Jurkat, Clone E6-1 (cell line): ENCODE results near the gene DMWD.

Experiments used
- DNase-seq: peaks from one replicate; pipeline ENCODE4 v3.0.0-alpha.2; 2011; ENCODE audit warnings: low read depth, low spot score
- H3K4me3 ChIP-seq: 2 replicates; pipeline ENCODE4 v1.5.1; 2011; ENCODE audit warnings: mild to moderate bottlenecking, low read length, control low read depth, moderate library complexity

Gene DMWD

DNA sequence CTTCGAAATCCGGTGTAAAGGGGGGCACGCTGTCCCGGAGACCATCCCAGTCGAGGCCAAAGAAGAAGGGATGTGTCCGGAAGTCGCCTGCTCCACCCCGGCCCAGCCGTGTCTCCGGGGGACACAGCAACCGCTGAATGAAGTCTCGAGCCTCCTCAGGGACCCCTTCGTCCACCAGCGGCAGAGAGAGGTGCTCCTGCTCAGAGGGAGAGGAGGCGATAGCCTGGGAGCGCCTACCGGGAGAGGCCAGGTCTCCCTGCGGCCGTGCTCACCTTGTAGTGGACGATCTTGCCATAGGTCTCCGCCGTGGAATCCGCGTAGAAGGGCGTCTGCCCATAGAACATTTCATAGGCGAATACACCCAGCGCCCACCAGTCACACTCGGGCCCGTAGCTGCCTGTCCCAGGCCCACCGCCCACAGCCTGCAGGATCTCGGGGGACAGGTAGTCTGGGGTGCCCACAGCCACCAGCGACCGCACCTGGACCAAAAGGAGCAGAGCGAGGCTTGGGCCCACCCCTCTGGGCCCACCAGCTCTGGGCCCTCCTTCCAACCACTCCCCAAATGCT is 15.2 kb downstream of the DMWD start:
- H3K4me3 ChIP-seq: no peak overlapping the region
- no peak for DNase-seq

DNA sequence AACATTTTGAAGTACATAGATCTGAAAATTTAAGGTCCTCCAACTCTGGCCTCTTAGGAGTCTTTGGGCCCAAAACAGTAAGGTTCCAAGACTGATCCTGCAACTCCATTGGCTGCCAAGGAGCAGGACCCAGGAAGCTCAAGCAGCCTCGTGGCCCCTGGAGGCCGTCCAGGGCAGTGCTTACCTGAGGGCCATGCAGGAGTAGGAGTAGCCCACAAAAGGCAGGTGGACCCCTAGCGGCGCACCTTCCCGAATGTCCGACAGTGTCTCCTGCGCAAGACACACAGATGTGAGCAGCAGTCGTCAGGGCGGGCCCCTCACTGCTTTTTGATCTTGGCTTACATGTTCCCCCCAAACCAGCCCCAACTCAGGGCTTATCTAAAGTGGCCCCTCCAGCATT is 17.9 kb downstream of the DMWD start:
- no peak for DNase-seq
- H3K4me3 ChIP-seq: no peak overlapping the region

DNA sequence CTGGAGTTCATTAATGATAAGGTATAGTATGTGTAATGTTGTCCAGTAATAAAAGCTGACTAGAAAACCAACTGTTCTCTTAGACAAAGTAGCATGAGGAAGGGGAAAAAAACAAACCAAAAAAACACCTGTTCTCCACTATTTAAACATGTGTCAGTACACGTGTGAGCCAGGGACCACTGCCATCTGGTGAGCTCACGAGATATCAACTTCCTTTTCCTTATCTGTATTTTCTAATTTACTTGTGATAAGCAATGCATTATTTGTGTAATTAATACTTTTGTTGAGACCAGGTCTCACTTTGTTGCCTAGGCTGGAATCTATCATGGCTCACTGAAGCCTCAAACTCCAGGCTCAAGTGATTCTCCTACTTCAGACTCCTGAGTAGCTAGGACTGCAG is 19.3 kb downstream of the DMWD start:
- no peak overlapping the region for H3K4me3 ChIP-seq
- no peak for DNase-seq

DNA sequence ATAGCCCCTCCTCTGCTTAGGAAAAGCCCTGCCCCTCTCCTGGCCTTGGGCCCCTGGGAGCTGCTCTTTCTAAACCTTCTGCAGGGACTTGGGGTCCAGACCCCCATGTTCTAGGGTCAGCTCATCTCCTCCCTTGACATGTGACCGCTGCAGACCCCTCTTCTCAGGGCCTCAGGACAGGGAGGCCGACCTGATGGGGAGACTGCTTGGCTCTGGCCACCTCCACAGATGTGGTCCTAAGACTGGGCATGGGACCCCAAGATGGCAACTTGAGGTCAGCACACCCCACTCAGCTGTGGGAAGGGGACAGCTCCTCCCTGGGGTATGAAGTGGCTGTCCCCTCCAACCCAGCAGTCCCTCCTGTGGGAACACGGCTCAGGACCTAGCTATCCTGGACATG is 19.7 kb downstream of the DMWD start:
- H3K4me3 ChIP-seq: no peak overlapping the region
- DNase-seq: no peak

DNA sequence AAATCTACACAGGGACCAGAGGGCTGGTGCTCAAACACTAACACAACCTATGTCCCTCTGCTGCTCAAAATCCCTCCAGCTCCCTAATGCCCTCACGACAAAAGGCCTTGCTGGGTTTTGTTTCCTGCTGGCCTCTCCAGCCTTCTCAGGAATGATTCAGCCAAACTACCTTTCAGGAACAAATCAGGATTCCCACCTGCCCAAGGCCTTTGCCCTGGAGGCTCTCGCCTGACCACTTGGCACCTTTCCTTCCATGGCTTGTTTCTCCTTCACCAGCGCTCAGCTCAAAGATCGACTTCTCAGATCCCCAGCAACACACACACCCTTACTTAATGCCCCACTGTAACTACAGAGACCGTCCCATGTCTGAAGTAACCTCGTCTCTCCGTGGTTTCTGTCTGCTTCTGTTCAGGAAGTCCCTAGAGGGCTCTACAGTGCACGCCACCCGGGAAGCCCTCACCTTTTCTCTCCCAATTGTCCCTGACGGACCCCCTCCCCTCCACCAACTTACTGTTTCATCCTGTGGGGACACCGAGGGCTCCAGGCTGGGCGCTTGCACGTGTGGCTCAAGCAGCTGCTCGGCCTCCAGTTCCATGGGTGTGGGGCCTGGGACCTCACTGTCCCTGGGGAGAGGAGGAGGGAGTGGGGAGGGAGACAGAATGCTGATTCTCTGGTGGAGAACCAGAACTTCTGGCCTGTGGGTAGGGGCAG is 20.4 kb downstream of the DMWD start:
- DNase-seq: no peak

DNA sequence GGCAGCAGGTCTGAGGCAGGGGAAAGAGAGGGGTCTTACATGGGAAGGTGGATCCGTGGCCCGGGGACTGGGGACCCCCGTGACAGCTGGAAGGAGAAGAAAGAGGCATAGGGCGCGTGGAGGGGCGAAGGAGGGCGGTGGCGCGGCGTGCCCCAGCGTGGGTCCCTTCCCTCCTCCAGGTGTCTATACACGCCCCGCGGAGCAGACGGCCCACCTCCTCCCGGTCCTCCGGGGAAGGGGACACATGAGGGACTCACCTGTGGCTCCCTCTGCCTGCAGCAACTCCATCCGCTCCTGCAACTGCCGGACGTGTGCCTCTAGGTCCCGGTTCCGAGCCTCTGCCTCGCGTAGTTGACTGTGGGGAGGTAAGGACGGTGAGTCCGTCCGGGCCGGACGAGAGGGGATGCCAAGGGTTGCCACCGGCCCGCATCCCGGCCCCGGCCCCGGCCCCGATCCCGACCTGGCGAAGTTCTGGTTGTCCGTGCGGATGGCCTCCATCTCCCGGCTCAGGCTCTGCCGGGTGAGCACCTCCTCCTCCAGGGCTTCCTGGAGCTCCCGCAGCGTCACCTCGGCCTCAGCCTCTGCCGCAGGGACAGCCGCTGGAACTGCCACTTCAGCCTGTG is 21.2 kb downstream of the DMWD start:
- peak overlapping the region; percentile 41; the same call in 1 of the 2 replicates for H3K4me3 ChIP-seq
- no peak for DNase-seq

More for the DNA sequence above, 20.4 kb downstream of the DMWD start:
- H3K4me3 ChIP-seq: no peak overlapping the region

DNA sequence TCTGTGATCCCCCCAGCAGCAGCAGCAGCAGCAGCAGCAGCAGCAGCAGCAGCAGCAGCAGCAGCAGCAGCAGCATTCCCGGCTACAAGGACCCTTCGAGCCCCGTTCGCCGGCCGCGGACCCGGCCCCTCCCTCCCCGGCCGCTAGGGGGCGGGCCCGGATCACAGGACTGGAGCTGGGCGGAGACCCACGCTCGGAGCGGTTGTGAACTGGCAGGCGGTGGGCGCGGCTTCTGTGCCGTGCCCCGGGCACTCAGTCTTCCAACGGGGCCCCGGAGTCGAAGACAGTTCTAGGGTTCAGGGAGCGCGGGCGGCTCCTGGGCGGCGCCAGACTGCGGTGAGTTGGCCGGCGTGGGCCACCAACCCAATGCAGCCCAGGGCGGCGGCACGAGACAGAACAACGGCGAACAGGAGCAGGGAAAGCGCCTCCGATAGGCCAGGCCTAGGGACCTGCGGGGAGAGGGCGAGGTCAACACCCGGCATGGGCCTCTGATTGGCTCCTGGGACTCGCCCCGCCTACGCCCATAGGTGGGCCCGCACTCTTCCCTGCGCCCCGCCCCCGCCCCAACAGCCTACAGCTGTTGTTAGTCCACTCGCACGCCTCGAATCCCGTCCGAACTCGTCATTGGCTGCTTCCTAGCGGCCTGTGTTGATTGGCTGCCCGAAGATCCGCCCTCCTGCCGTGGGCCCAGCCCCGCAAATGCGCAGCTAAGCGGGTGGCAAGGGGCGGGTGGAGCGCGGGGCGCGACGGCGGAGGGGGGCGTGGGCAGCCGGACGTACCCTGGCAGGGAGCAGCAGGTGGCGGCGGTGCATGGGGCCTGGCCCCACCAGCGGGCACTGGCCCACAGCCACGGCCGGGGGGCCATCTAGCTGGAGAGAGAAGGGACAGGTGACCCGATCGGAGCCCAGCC is 22.2 kb downstream of the DMWD start:
- H3K4me3 ChIP-seq: peak overlapping the region; percentile 67
- DNase-seq: peak; percentile 97

DNA sequence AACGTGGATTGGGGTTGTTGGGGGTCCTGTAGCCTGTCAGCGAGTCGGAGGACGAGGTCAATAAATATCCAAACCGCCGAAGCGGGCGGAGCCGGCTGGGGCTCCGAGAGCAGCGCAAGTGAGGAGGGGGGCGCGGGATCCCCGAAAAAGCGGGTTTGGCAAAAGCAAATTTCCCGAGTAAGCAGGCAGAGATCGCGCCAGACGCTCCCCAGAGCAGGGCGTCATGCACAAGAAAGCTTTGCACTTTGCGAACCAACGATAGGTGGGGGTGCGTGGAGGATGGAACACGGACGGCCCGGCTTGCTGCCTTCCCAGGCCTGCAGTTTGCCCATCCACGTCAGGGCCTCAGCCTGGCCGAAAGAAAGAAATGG is 22.8 kb downstream of the DMWD start:
- peak; percentile 53 for DNase-seq
- peak overlapping the region; percentile 67 for H3K4me3 ChIP-seq

DNA sequence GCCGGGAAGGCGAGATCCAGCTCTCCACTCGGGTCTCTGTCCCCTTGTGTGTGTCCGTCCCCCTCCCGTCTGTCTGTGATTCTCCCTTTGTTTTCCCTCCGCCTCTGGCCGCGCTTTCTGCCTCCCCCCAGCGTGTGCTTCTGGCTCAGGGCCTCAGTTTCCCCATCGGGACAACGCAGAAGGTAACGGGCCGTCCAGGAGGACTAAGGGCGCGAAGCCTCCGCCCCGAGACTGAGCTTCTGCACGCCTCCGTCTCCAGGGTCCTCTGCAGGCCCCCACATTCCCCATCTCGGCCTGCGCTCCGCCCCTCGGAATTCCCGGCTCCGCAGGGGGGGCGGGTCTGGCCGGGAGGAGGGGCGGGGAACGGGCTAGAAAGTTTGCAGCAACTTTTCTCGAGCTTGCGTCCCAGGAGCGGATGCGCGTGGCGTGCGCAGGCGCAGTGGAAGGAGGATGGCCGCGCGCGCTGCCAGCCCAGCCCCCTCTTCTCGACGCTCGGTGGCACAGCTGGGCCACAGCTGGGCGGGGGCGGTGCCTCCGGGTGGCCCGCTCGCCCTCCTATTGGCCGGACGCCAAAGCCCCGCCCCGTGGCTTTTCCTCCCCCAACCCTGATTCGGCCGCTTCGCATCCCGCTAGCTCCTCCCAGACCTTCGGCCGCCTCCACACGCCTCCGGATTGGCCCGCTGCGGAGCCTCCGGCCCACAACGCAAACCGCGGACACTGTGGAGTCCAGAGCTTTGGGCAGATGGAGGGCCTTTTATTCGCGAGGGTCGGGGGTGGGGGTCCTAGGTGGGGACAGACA is 23.5 kb downstream of the DMWD start, which contains the start of gene SIX5:
TSS of gene SIX5 (minus strand) at position 269 of the 799 bp plus-strand sequence. CDS start 408 bp downstream, outside the sequence.
- peak within 1 kb of the TSS; percentile 86 for H3K4me3 ChIP-seq

DNA sequence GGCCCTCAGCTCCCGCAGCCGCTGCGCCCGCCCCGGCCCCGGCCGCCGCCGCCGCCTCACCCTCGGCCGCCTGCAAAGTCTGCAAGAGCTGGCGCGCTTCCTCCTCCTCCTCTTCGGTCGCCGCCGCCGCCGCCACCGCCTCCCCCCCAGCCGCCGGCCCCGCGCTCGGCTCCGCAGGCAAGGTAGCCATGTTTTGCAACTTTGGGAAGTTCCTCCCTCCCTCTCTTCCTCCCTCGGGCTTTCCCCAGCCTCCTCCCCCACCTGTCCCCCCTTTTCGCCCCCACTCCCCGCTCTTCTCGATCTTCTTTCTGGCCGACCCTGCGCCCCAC is 24.0 kb downstream of the DMWD start:
- no peak for DNase-seq
- peak overlapping the region; percentile 86 for H3K4me3 ChIP-seq

More for the DNA sequence above, 23.5 kb downstream of the DMWD start, which contains the start of gene SIX5:
- DNase-seq: peak; percentile 93

DNA sequence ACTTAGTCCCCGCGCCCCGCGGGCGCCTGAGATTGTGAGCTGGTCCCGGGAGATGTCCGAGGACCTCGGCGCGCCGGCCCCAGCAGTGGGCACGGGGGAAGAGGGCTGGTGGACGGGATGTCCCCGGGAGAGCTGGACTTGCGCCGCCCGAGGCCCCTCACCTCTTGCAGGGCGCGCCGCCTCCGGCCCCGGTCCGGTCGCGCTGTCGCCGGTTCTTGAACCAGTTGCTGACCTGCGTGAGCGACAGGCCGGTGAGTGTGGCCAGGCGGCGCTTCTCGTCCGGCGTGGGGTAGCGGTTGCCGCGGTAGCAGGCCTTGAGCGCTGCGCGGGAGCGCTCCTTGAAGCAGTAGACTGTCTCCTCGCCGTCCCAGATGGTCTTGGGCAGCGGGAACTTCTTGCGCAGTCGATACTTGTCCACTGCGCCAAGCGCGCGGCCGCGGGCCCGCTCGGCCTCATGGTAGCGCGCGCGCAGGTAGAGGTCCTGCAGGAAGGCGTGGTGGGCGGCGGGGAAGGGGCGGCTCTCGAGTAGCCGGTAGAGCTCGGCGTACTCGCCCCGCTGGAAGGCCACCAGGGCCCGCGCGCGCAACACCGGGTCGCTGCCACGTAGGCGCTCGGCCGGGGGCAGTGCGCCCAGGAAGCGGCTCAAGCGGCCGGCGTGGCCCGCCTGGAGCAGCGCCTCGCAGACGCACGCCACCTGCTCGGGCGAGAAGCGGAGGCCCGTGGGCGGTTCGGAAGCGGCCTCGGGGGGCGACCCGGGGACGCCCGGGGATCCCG is 24.6 kb downstream of the DMWD start:
- DNase-seq: no peak
- H3K4me3 ChIP-seq: peak overlapping the region; percentile 86

DNA sequence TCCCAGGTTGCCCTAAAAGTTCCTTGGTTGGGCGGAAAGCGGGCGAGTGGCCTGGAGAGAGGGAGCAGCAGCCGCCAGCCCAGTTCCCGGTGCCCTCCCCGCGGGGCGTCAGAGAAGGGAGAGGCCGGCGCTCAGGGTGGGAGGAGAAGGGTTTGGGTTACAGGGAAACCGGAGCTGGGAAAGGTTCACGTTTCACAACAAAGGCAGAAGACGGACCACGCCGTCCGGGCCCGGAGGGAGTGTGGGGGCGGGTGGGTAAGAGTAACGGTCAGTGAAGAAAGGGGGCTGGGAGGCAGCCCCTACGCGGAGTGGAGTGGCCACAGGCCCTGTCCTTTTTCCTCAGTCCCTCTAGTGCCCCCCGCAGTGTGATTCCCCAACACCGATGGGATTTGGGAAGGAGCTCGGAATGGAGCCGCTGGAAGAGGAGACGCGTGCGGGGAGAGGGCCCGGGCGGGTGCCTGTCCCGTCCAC is 25.2 kb downstream of the DMWD start:
- no peak overlapping the region for H3K4me3 ChIP-seq
- DNase-seq: no peak

DNA sequence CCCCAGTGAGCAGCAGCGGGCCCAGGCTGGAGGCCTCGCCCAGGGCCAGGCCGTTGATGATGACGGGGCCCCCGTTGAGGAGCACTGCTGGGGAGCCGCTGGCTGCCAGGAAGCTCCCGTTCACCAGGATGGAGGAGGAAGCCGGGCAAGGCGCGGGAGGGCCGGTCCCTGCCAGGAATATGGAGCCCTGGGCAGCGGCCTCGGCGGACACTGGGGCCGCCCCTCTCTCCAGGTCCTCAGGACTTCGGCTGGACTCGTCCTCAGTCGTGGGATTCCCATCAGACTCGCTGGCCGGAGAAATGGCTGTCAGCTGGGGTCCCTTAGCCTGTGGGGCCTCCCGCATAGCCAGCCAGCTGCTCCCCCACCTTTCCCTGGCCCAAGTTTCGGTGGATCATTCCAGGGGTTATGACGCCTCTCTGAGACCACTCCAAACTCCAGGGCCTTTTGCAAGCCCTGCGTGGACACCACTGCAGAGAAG is 25.7 kb downstream of the DMWD start:
- no peak overlapping the region for H3K4me3 ChIP-seq
- no peak for DNase-seq

DNA sequence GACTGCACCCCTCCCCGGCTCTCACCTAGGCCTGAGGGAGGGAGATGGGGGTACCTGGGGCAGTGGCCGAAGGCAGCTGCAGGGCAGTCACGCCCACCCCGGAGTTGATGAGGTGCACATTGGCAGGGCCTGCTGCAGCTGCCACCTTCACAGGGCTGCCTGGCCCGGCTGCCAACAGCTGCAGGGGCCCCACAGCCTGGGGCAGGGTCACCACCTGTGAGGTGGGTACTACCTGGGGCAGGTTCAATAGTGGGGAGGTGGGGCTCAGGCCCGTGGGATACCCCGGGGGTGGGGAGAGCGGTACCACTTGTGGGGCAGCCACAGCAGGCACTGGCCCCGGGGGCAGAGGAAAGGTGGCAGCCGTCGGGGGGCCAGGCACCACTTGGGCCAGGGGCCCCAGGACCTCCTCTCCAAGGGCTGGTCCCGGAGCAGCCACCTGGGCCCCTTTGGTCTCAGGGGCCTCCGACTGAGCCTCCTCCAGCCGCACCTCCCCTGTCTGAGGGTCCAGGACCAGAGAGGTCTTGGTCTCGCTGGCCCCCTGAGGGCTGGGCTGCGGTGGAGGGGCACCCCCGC is 26.3 kb downstream of the DMWD start:
- no peak overlapping the region for H3K4me3 ChIP-seq
- DNase-seq: no peak

DNA sequence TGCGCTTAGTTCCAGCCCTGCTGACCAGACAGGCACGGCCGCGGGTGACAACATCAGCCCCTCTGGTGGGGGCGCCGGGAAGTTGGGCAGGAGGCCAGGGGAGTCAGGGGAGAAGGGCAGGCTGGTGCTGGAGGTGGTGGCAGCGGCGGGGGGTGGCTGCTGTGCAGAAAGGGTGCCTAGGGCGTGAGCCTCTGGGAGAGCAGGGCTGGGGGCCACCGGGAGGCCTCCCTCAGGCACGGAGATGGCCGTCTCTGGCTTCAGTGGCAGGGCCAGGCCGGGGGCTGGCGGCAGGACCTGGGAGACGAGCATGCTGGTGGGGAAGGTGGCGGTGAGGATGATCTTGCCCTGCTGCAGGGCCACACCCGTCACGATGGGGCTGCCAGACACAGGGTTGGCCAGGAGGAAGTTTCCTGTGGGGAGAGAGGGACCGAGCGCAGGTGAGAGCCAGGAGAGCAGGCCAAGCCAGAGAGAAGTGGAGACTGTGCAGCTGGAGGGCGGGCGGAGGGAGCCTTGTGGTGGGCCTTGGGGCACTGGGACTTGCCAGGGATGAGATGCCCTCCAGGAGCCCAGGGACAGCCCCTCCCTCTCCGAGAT is 26.8 kb downstream of the DMWD start:
- no peak overlapping the region for H3K4me3 ChIP-seq
- no peak for DNase-seq

DNA sequence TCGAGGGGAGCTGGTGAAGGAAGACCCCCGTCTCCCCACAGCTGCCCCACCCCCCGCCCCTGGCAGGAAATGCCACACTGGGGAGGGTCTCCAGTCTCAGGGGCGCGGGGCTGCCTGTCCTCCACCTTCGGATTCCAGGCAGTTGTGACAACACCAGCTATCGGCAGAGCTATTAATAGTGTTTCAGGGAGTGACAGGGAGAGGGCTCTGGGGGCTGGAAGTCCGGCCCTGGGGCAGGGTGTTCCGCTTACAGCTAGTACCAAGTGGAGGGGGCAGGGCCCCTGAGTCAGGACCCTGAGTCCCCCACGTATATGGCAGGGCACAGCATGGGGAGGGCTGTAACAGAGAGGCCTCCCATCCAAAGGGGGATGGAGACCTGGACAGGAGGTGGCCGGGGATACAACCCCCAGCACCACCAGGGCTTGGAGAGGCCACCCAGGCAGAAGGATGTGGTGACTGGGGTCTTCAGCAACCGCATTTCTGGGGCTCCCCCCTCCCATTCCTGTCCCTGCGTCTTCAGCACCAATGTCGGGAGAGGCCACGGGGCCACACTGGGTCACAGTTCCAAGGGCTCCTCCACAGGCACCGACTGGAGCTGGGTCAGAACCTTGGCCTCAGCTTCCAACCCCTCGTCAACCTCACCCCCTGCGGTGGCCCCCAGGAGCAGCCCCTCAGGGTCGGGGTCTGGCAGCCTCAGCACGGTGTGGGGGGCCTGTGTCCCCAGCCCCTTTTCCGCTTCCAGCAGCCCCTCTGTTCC is 27.5 kb downstream of the DMWD start:
- DNase-seq: no peak
- no peak overlapping the region for H3K4me3 ChIP-seq

DNA sequence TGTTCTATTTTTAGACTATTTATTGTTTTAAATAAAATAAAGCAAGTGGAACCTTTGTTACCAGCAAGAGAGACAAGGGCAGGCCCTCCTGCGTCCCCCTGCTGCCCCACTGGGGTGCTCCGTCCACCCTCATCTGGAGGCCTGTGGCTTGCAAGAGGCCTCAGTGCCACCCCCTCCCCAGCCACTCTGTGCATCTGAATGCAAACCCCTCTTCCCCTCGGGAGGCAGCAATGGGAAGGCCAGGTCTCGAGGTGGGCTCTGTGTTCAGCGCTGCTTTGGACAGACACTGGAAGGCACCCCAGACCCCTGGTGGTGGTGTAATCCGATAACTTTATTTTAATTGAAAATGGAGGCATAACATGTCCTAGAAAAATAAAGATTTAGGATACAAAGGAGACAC is 28.2 kb downstream of the DMWD start:
- no peak for DNase-seq
- H3K4me3 ChIP-seq: no peak overlapping the region
